Measurements from ENCODE around the gene SLC39A2. TPM values are rescaled to one million over a fixed set of nuclear protein-coding genes. Genes with fewer than 3 reads are reported as not detected.

SLC39A2 gene, protein sequence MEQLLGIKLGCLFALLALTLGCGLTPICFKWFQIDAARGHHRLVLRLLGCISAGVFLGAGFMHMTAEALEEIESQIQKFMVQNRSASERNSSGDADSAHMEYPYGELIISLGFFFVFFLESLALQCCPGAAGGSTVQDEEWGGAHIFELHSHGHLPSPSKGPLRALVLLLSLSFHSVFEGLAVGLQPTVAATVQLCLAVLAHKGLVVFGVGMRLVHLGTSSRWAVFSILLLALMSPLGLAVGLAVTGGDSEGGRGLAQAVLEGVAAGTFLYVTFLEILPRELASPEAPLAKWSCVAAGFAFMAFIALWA
- 0.09 TPM in 1 of 5 replicates, not detected in the others for total RNA-seq (2022; extraction: Qiagen RNA extraction; ENCODE audit: low read depth)

GRCh38 chr14:20998674-20999366, at the start of gene SLC39A2:
Gene SLC39A2 (plus strand): TSS chr14:20999293. CDS start chr14:20999447, 154 bp downstream.

GRCh38 chr14:20954736-20955537, 44.2 kb upstream of the SLC39A2 start, which contains the start of gene RNASE2:
Gene RNASE2 (plus strand): TSS chr14:20955487. CDS start chr14:20955772, 285 bp downstream.

DNA sequence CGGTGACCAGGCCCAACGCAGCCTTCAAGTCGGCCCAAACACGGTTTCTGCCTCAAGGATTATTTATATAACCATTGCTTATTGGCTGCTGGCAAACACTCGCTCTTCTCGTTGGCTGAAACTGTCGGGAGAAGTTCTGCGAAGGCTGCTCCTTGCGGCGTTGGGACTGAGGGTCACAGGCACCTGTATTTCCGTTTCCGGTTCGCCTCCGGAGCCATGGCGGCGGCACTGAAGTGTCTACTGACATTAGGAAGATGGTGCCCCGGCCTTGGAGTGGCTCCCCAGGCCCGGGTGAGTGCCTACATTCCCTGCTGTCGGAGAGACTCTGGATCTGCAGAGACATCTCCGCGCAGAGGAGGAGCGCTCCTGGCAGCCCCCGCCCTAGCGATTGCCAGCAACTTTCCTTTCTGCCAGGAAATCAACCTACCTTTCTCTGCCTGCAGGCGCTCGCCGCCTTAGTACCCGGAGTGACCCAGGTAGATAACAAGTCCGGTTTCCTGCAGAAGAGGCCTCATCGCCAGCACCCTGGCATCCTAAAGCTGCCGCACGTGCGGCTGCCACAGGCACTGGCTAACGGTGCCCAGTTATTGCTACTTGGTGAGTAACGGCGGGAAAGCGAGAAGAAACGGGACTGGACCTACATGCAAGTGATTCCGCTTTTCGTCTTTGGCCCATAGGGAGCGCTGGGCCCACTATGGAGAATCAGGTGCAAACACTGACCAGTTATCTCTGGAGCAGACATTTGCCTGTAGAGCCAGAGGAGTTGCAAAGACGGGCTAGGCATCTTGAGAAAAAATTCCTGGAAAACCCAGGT, 9.1 kb upstream of the SLC39A2 start, which contains the start of gene METTL17:
Gene METTL17, plus strand, starts transcription at position 194 of the 814 bp plus-strand sequence. Its CDS starts 23 bp downstream, at position 217.

DNA sequence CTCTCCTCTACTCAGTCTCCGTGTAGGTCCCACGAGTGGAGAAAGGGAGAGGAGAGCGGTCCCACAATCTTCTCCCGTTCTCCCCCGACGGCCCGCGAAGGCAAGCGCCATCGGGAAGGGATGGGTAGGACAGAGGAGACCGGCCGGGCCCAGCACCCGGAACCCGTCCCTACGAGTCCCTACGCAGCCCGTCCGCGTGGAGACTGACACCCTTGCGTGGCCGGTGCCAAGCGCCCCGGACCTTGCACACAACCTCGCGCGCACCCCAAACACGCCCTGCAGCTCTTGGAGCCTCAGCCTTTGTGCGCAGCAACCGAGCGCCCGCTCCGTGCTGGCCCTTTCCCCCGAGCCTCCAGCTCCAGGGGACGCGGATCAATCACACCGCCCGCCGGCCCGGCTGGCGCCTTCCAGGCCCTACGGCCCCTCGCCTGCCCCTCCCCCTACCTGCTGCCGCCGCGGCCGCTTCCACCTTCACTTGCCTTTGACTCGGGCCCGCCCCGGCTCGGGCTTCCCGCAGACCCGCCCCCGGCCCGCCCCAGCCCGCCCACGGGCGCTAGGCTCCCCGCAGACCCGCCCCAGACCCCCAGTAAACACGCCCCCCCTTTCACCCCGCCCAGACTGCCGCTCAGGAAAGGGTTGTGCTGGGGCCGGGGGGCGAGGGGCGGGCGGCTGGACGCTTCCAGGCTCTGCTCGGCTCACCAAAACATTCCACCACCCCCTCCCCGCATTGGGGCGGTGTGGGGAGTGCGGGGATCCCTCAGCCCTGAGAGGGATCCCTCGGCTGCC, 25.7 kb downstream of the SLC39A2 start, which contains the start of gene NDRG2:
Gene NDRG2, minus strand, starts transcription at position 477 of the 786 bp plus-strand sequence. CDS start 1,746 bp downstream, outside the sequence.

DNA sequence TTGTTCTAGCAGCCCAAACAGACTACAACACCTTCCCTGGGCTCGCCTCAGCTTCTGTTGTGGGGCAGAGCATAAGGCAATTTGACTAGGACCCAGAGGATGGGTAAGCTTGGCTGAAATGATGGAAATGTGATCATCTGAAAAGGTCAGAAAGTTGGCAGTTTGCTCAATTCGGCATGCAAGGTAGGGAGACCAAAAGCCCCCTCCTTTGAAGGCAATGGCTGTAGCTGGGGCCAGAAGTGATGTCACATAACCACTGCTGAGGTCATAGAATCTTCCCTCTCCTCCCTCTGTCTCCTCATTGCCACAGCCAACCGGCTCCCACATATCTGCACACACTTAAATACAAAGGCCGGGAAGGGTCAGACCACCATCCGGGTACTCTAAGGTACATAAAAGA, 30.8 kb downstream of the SLC39A2 start, which contains the start of gene TPPP2:
Gene TPPP2, plus strand, starts transcription at position 301 of the 400 bp plus-strand sequence. CDS start 365 bp downstream, outside the sequence.

GRCh38 chr14:21034707-21035106, 35.6 kb downstream of the SLC39A2 start, which contains the start of gene RNASE13:
Gene RNASE13 (minus strand): TSS chr14:21034807. CDS start chr14:21034288, 519 bp downstream.

GRCh38 chr14:21041676-21042433, 42.8 kb downstream of the SLC39A2 start, which contains the start of gene RNASE7:
Gene RNASE7 (plus strand): TSS chr14:21042362. CDS start chr14:21042993, 631 bp downstream.

Other genes with a start within 250 kb of the SLC39A2 start
- not detected in 5 replicates for gene EDDM3B, start 230.9 kb upstream of the SLC39A2 start, total RNA-seq (2022; extraction: Qiagen RNA extraction; ENCODE audit: low read depth)
- gene RNASE6, start 218.0 kb upstream of the SLC39A2 start, total RNA-seq (2022; extraction: Qiagen RNA extraction; ENCODE audit: low read depth), result not detected in 5 replicates
- 0.17 to 0.50 TPM (median 0.27 TPM) in 4 of 5 replicates, not detected in the other for gene RNASE1, start 196.4 kb upstream of the SLC39A2 start, total RNA-seq (2022; extraction: Qiagen RNA extraction; ENCODE audit: low read depth)
- not detected in 5 replicates for gene RNASE3, start 107.9 kb upstream of the SLC39A2 start, total RNA-seq (2022; extraction: Qiagen RNA extraction; ENCODE audit: low read depth)
- not detected in 5 replicates for gene RNASE2, start 43.8 kb upstream of the SLC39A2 start, total RNA-seq (2022; extraction: Qiagen RNA extraction; ENCODE audit: low read depth)
- 68.4 to 77.9 TPM (median 74.9 TPM) in 5 replicates for gene METTL17, start 9.3 kb upstream of the SLC39A2 start, total RNA-seq (2022; extraction: Qiagen RNA extraction; ENCODE audit: low read depth)
- 2.5 to 3.3 TPM (median 2.7 TPM) in 5 replicates for gene NDRG2, start 25.8 kb downstream of the SLC39A2 start, total RNA-seq (2022; extraction: Qiagen RNA extraction; ENCODE audit: low read depth)
- gene TPPP2, start 30.9 kb downstream of the SLC39A2 start, total RNA-seq (2022; extraction: Qiagen RNA extraction; ENCODE audit: low read depth), result not detected in 5 replicates
- not detected in 5 replicates for gene RNASE13, start 35.5 kb downstream of the SLC39A2 start, total RNA-seq (2022; extraction: Qiagen RNA extraction; ENCODE audit: low read depth)
- not detected in 5 replicates for gene RNASE7, start 43.1 kb downstream of the SLC39A2 start, total RNA-seq (2022; extraction: Qiagen RNA extraction; ENCODE audit: low read depth)
- not detected in 5 replicates for gene RNASE8, start 58.5 kb downstream of the SLC39A2 start, total RNA-seq (2022; extraction: Qiagen RNA extraction; ENCODE audit: low read depth)
- gene ARHGEF40, start 71.0 kb downstream of the SLC39A2 start, total RNA-seq (2022; extraction: Qiagen RNA extraction; ENCODE audit: low read depth), result 7.8 to 13.1 TPM (median 9.5 TPM) in 5 replicates
- gene ZNF219, start 99.4 kb downstream of the SLC39A2 start, total RNA-seq (2022; extraction: Qiagen RNA extraction; ENCODE audit: low read depth), result 19.7 to 30.5 TPM (median 28.9 TPM) in 5 replicates
- gene TMEM253, start 101.8 kb downstream of the SLC39A2 start, total RNA-seq (2022; extraction: Qiagen RNA extraction; ENCODE audit: low read depth), result 0.58 to 1.1 TPM (median 0.85 TPM) in 5 replicates
- not detected in 5 replicates for gene OR5AU1, start 156.8 kb downstream of the SLC39A2 start, total RNA-seq (2022; extraction: Qiagen RNA extraction; ENCODE audit: low read depth)

All from A549 treated with GW870086 at 1 μM for 4 hours (cell line).